WTC11 (cell line): ENCODE data around the gene GATC. TPM values are rescaled to one million over a fixed set of nuclear protein-coding genes. Genes with fewer than 3 reads are reported as not detected.
"Not testable (repeated sequence)": the region's sequence is repeated elsewhere in the genome, so short reads cannot be mapped to it uniquely, and the experiment has no call there.

Experiments used
- ATAC-seq: fragments of 200-7000 bp; cut with Tn5 transposase; 2 replicates; pipeline ENCODE4 v1.10.0; 2021; ENCODE audit warnings: mild to moderate bottlenecking, moderate library complexity
- CTCF ChIA-PET: fragments of 300-600 bp; sonication (Branson Sonifier 250); formaldehyde crosslinking; loops from one replicate; lab custom pipeline; 2021; ENCODE audit warnings: antibody characterized with exemption; lab: Charles Lee
- POLR2A ChIA-PET: fragments of 350-600 bp; sonication (Branson Sonifier 250); formaldehyde crosslinking; loops from one replicate; lab custom pipeline; 2021; ENCODE audit warnings: antibody characterized with exemption; lab: Charles Lee
- DNase-seq: peaks from one replicate; pipeline ENCODE4 v3.0.0; 2021; ENCODE audit warnings: low spot score
- H3K27ac Mint-ChIP-seq: 2 replicates; pipeline ENCODE4 v1.8.0; 2021; ENCODE audit warnings: mixed read lengths
- H3K27me3 Mint-ChIP-seq: 2 replicates; pipeline ENCODE4 v1.8.0; 2021; ENCODE audit warnings: low read depth, mild to moderate bottlenecking, moderate library complexity, mixed read lengths
- H3K36me3 Mint-ChIP-seq: 2 replicates; pipeline ENCODE4 v1.8.0; 2021; ENCODE audit warnings: mixed read lengths
- H3K4me1 Mint-ChIP-seq: 2 replicates; pipeline ENCODE4 v1.8.0; 2022; ENCODE audit warnings: mixed read lengths
- H3K4me3 Mint-ChIP-seq: 2 replicates; pipeline ENCODE4 v1.8.0; 2021; ENCODE audit warnings: mild to moderate bottlenecking, moderate library complexity, mixed read lengths
- H3K9me3 Mint-ChIP-seq: 2 replicates; pipeline ENCODE4 v1.8.0; 2021; ENCODE audit warnings: mixed read lengths
- AR ChIP-seq: fragments of 250-450 bp; sonication (Bioruptor Pico); IDR thresholded peaks from 2 replicates; pipeline ENCODE4 v1.9.0; 2021; ENCODE audit warnings: mild to moderate bottlenecking
- CREM ChIP-seq: sonication (generic); formaldehyde crosslinking; IDR thresholded peaks from 2 replicates; pipeline ENCODE4 v1.8.1; 2022; ENCODE audit warnings: mild to moderate bottlenecking, missing genetic modification reagents, moderate library complexity
- GABPB1 ChIP-seq: sonication (generic); formaldehyde crosslinking; IDR thresholded peaks from 2 replicates; pipeline ENCODE4 v1.8.1; 2023; ENCODE audit warnings: mild to moderate bottlenecking, missing genetic modification reagents
- IRF2 ChIP-seq: sonication (generic); formaldehyde crosslinking; IDR thresholded peaks from 2 replicates; pipeline ENCODE4 v1.8.0; 2022; ENCODE audit warnings: low read depth, missing genetic modification reagents, borderline replicate concordance
- PREB ChIP-seq: sonication (generic); formaldehyde crosslinking; IDR thresholded peaks from 2 replicates; pipeline ENCODE4 v1.8.1; 2022; ENCODE audit warnings: mild to moderate bottlenecking, missing genetic modification reagents, moderate library complexity, borderline replicate concordance
- RELA ChIP-seq: sonication (generic); formaldehyde crosslinking; IDR thresholded peaks from 2 replicates; pipeline ENCODE4 v1.8.1; 2022; ENCODE audit warnings: missing genetic modification reagents, mild to moderate bottlenecking, borderline replicate concordance
- SOX15 ChIP-seq: fragments of 250-450 bp; sonication (Bioruptor Pico); IDR thresholded peaks from 2 replicates; pipeline ENCODE4 v1.9.0; 2021; ENCODE audit warnings: mild to moderate bottlenecking
- USF1 ChIP-seq: sonication (generic); formaldehyde crosslinking; IDR thresholded peaks from 2 replicates; pipeline ENCODE4 v1.8.0; 2022; ENCODE audit warnings: mild to moderate bottlenecking, missing genetic modification reagents
- USF2 ChIP-seq: sonication (generic); formaldehyde crosslinking; IDR thresholded peaks from 2 replicates; pipeline ENCODE4 v1.8.1; 2023; ENCODE audit warnings: mild to moderate bottlenecking, missing genetic modification reagents, moderate library complexity
- ZBTB21 ChIP-seq: sonication (generic); formaldehyde crosslinking; IDR thresholded peaks from 2 replicates; pipeline ENCODE4 v1.8.1; 2023; ENCODE audit warnings: mild to moderate bottlenecking, missing genetic modification reagents, borderline replicate concordance
- ZNF121 ChIP-seq: sonication (generic); formaldehyde crosslinking; IDR thresholded peaks from 2 replicates; pipeline ENCODE4 v1.8.0; 2023; ENCODE audit warnings: missing genetic modification reagents
- ZNF232 ChIP-seq: sonication (generic); formaldehyde crosslinking; IDR thresholded peaks from 2 replicates; pipeline ENCODE4 v1.8.0; 2022; ENCODE audit warnings: mild to moderate bottlenecking, missing genetic modification reagents
- total RNA-seq: library from RNA; stranded (reverse); gene quantifications from 3 replicates; pipeline ENCODE4 v1.2.3, GENCODE V29; 2021
- TF ChIP-seq, protein P1 (sequence below): sonication (generic); formaldehyde crosslinking; IDR thresholded peaks from 2 replicates; pipeline ENCODE4 v1.8.0; 2022; ENCODE audit warnings: missing genetic modification reagents

The GATC gene
- total RNA-seq, 1 experiment from 2014 or later: 33.9 TPM

DNA sequence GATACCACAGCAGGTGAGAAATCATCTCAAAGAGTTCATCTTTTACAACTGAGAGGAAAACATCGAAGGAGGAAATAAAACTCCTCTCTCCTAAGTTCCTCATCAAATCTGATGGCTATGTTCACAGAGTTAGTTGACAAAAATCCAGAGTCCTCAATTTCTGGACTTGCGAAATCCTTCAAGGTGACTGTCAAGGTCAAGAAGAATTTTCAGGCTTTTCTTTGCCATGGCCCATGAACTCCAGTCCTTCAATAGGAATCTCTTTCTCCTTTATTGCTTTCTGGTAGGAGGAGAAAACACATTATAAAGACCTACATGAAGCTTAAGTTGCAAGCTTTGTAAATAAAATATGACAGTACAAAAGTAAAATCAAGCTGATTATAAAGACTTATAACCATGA lies 1.6 kb upstream of the GATC start:
- POLR2A ChIA-PET: no interaction called here
- H3K4me3 Mint-ChIP-seq: peak overlapping the region; percentile 99

GRCh38 chr12:120446844-120447178 lies 567 bp downstream of the GATC start:
- H3K4me3 Mint-ChIP-seq: peak overlapping the region; percentile 99
- peak overlapping the region; percentile 99 for H3K27ac Mint-ChIP-seq
- not testable (repeated sequence) for H3K27me3 Mint-ChIP-seq, DNase-seq, ATAC-seq, H3K9me3 Mint-ChIP-seq
- ChIA-PET CTCF (interaction anchor here (0.7 to 1.3 kb wide), 5 partner anchors 10 to 90 kb away, joined by 3 to 9 read pairs (median 4); no protein-coding TSS in a partner anchor), POLR2A (interaction anchor here (0.6 kb wide), 1 partner anchor 58 kb away, joined by 4 read pairs; no protein-coding TSS in a partner anchor)
- peaks cover 46% of the 10 kb centered on the region for H3K36me3 Mint-ChIP-seq
- H3K4me1 Mint-ChIP-seq: peaks cover 18% of the 10 kb centered on the region

More for the DNA sequence above, 1.6 kb upstream of the GATC start:
- Mint-ChIP-seq H3K27ac (no peak overlapping the region), H3K27me3 (no peaks in the 10 kb centered on the region), H3K36me3 (peaks cover 60% of the 10 kb centered on the region), H3K9me3 (no peaks in the 10 kb centered on the region), H3K4me1 (peaks cover 24% of the 10 kb centered on the region)
- CTCF ChIA-PET: interaction anchor here (1.0 to 2.6 kb wide), 3 partner anchors 13 to 88 kb away, joined by 4 to 11 read pairs (median 4); no protein-coding TSS in a partner anchor
- DNase-seq (no peak), ATAC-seq (no peak)
- TF ChIP-seq SOX15 (CRISPR knock-in tag) (no peak), USF2 (CRISPR knock-in tag) (no peak), RELA (CRISPR knock-in tag) (no peak), ZBTB21 (no peak), PREB (CRISPR knock-in tag) (no peak), GABPB1 (CRISPR knock-in tag) (no peak), AR (no peak), IRF2 (CRISPR knock-in tag) (no peak), USF1 (no peak), CREM (no peak)
- TF ChIP-seq, protein P1, sequence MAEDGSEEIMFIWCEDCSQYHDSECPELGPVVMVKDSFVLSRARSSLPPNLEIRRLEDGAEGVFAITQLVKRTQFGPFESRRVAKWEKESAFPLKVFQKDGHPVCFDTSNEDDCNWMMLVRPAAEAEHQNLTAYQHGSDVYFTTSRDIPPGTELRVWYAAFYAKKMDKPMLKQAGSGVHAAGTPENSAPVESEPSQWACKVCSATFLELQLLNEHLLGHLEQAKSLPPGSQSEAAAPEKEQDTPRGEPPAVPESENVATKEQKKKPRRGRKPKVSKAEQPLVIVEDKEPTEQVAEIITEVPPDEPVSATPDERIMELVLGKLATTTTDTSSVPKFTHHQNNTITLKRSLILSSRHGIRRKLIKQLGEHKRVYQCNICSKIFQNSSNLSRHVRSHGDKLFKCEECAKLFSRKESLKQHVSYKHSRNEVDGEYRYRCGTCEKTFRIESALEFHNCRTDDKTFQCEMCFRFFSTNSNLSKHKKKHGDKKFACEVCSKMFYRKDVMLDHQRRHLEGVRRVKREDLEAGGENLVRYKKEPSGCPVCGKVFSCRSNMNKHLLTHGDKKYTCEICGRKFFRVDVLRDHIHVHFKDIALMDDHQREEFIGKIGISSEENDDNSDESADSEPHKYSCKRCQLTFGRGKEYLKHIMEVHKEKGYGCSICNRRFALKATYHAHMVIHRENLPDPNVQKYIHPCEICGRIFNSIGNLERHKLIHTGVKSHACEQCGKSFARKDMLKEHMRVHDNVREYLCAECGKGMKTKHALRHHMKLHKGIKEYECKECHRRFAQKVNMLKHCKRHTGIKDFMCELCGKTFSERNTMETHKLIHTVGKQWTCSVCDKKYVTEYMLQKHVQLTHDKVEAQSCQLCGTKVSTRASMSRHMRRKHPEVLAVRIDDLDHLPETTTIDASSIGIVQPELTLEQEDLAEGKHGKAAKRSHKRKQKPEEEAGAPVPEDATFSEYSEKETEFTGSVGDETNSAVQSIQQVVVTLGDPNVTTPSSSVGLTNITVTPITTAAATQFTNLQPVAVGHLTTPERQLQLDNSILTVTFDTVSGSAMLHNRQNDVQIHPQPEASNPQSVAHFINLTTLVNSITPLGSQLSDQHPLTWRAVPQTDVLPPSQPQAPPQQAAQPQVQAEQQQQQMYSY (CRISPR knock-in tag): no peak

DNA sequence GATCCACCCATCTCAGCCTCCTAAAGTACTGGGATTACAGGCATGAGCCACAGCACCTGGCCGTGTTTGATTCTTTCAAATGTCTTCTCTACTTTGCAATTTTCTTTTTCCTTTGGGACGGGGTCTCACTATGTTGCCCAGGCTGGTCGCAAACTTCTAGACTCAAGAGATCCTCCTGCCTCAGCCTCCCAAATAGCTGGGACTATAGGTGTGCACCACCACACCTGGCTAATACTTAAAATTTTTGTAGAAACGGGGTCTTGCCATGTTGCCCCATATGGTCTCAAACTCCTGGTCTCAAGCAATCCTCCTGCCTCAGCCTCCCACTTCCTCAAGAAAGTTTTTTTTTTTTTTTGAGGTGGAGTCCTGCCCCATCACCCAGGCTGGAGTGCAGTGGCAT lies 1.7 kb downstream of the GATC start:
- Mint-ChIP-seq H3K27ac (no peak overlapping the region), H3K27me3 (no peaks in the 10 kb centered on the region), H3K36me3 (peaks cover 43% of the 10 kb centered on the region), H3K9me3 (no peaks in the 10 kb centered on the region), H3K4me3 (peak overlapping the region; percentile 99), H3K4me1 (peaks cover 18% of the 10 kb centered on the region)
- DNase-seq: no peak
- no peak for ATAC-seq
- POLR2A ChIA-PET: interaction anchor here (0.7 kb wide), 1 partner anchor 54 kb away, joined by 3 read pairs; no protein-coding TSS in a partner anchor
- CTCF ChIA-PET: interaction anchor here (0.7 to 1.2 kb wide), 2 partner anchors 9 to 54 kb away, joined by 3 to 9 read pairs; no protein-coding TSS in a partner anchor
- TF ChIP-seq SOX15 (CRISPR knock-in tag) (no peak), ZNF121 (peak; percentile 41; the same call in 1 of the 2 replicates), ZNF232 (CRISPR knock-in tag) (no peak)

DNA sequence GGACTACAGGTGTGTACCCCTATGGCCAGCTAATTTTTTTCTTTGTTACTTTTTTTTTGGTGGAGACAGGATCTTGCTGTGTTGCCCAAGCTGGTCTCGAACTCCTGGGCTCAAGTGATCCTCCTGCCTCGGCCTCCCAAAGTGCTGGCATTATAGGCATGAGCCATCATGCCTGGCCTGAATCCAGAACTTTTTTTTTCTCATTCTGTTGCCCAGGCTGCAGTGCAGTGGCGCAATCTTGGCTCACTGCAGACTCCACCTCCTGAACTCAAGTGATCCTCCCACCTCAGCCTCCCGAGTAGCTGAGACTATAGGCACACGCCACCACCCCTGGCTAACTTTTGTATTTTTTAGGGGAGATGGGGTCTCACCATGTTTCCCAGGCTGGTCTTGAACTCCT lies 6.3 kb downstream of the GATC start:
- H3K9me3 Mint-ChIP-seq, H3K4me1 Mint-ChIP-seq, H3K27me3 Mint-ChIP-seq, H3K27ac Mint-ChIP-seq, DNase-seq, H3K4me3 Mint-ChIP-seq, POLR2A ChIA-PET, ATAC-seq: not testable (repeated sequence)
- CTCF ChIA-PET: interaction anchor here (0.9 to 1.5 kb wide), 3 partner anchors 14 to 224 kb away, joined by 3 read pairs; no protein-coding TSS in a partner anchor
- peaks cover 45% of the 10 kb centered on the region for H3K36me3 Mint-ChIP-seq
